ENCODE data around the gene GZMM. TPM values are rescaled to one million over a fixed set of nuclear protein-coding genes. Genes with fewer than 3 reads are reported as not detected.

GZMM gene
- total and polyA plus RNA-seq, 4 donors = 0.74 to 3.0 (median 2.5) TPM

DNA sequence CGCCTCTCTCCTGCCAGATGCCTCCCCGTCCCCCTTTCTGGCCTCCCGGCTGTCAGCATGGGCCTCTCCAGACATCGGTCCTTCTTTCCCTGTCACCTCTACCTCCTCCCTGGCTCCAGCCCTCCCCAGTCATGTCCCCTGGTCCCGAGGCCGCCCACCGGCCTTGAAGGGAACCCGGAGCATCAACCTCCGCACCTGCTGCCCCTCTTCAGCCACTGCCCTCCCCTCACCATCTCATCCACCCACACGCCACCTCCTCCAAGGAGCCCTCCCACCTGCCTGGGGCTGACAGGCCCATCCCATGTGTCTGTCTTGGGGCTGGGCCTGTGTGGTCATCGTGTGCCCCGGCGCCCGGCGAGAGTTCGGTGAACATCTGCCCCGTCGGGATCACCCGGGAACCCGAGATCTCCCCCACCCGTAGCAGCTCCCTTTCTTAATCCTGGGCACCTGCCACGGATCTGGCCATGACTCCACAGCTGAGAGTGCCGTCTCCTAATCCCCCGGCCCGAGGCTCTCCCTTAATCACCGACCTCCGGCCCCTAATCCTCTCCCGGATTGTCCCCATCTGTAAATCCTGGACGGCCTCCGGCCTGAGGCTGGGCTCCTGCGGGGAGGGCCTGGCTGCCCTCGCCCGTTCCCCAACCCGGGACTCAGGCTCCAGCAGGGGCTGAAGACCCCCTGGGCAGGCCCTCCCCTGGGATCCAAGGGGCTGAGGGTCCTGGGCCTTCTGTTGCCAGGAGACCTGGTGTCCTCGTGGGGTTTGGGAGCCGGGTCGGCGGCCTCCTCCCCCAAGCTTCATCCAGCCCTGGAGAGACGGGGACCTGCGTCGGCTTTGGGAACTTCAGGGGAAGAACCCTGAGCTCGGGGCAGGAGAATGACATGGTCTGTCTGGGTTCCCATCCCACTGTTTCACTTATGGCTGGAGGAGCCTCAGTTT is 51.7 kb downstream of the GZMM start:
- TF ChIP-seq, protein P1, sequence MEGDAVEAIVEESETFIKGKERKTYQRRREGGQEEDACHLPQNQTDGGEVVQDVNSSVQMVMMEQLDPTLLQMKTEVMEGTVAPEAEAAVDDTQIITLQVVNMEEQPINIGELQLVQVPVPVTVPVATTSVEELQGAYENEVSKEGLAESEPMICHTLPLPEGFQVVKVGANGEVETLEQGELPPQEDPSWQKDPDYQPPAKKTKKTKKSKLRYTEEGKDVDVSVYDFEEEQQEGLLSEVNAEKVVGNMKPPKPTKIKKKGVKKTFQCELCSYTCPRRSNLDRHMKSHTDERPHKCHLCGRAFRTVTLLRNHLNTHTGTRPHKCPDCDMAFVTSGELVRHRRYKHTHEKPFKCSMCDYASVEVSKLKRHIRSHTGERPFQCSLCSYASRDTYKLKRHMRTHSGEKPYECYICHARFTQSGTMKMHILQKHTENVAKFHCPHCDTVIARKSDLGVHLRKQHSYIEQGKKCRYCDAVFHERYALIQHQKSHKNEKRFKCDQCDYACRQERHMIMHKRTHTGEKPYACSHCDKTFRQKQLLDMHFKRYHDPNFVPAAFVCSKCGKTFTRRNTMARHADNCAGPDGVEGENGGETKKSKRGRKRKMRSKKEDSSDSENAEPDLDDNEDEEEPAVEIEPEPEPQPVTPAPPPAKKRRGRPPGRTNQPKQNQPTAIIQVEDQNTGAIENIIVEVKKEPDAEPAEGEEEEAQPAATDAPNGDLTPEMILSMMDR (IDR thresholded peaks at IDR 0.05; ENCODE audit: control extremely low read depth, extremely low read depth) = no peak
- no peak for ATAC-seq (ENCODE audit: insufficient read depth, low FRiP score)
- peaks cover 0 to 5% (median 0%) of the 10 kb centered on the region in 4 donors for H3K9me3 ChIP-seq (ENCODE audit: control insufficient read depth in 4 of 4, insufficient read depth in 3 of 4, low read length in 3 of 4)
- no peaks in the 10 kb centered on the region for H3K36me3 ChIP-seq (ENCODE audit: control insufficient read depth in 4 of 4, insufficient read depth in 4 of 4, low read length in 4 of 4)
- peaks cover 0 to 5% (median 0%) of the 10 kb centered on the region in 5 donors for H3K4me1 ChIP-seq (ENCODE audit: control insufficient read depth in 5 of 5, insufficient read depth in 5 of 5, low read length in 5 of 5)
- no peak overlapping the region for H3K9ac ChIP-seq (ENCODE audit: insufficient read depth in 1 of 2, low read length in 2 of 2)
- WGBS, 2 donors = 76 to 82% methylated on average over 41 to 42 of the region's 42 CpGs
- H3K4me3 ChIP-seq = no peak overlapping the region
- DNase-seq = no peak
- peaks cover 0 to 23% (median 17%) of the 10 kb centered on the region in 3 donors for H3K27me3 ChIP-seq (ENCODE audit: control insufficient read depth in 3 of 3, insufficient read depth in 3 of 3, low read length in 2 of 3)
- H3K27ac ChIP-seq (ENCODE audit: low read depth in 1 of 2, low read length in 1 of 2) = no peak overlapping the region

DNA sequence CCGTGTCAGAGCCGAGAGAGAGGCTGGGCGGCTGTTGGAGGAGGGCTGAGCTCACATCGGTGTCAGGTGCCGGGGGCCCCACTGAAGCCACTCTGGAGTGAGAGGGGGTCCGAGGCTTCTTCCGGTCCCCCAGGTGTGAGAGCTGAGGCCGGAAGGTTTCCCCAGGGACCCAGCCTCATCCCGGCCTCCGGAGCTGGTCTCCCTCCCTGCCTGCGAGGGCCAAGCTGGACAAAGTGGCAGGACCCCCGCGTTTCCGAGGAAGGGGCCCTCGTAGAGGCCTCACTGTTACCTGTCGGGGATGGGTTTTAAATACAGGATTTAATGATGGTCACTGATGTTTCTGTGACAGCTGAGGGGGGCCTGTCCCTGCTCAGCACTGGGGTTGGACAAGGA is 52.4 kb downstream of the GZMM start:
- Histone ChIP-seq H3K36me3 (ENCODE audit: control insufficient read depth in 4 of 4, insufficient read depth in 4 of 4, low read length in 4 of 4) (no peaks in the 10 kb centered on the region), H3K4me1 (ENCODE audit: control insufficient read depth in 5 of 5, insufficient read depth in 5 of 5, low read length in 5 of 5) (peaks cover 0 to 1% (median 0%) of the 10 kb centered on the region in 5 donors), H3K9ac (ENCODE audit: insufficient read depth in 1 of 2, low read length in 2 of 2) (no peak overlapping the region), H3K27me3 (ENCODE audit: control insufficient read depth in 3 of 3, insufficient read depth in 3 of 3, low read length in 2 of 3) (peaks cover 0 to 16% (median 13%) of the 10 kb centered on the region in 3 donors), H3K4me3 (no peak overlapping the region), H3K9me3 (ENCODE audit: control insufficient read depth in 4 of 4, insufficient read depth in 3 of 4, low read length in 3 of 4) (peaks cover 0 to 1% (median 0%) of the 10 kb centered on the region in 4 donors), H3K27ac (ENCODE audit: low read depth in 1 of 2, low read length in 1 of 2) (no peak overlapping the region)
- 87 to 90% methylated on average over 16 of the region's 16 CpGs for WGBS, 2 donors
- TF ChIP-seq, protein P1 (IDR thresholded peaks at IDR 0.05; ENCODE audit: control extremely low read depth, extremely low read depth) = no peak
- DNase-seq = no peak
- no peak for ATAC-seq (ENCODE audit: insufficient read depth, low FRiP score)

DNA sequence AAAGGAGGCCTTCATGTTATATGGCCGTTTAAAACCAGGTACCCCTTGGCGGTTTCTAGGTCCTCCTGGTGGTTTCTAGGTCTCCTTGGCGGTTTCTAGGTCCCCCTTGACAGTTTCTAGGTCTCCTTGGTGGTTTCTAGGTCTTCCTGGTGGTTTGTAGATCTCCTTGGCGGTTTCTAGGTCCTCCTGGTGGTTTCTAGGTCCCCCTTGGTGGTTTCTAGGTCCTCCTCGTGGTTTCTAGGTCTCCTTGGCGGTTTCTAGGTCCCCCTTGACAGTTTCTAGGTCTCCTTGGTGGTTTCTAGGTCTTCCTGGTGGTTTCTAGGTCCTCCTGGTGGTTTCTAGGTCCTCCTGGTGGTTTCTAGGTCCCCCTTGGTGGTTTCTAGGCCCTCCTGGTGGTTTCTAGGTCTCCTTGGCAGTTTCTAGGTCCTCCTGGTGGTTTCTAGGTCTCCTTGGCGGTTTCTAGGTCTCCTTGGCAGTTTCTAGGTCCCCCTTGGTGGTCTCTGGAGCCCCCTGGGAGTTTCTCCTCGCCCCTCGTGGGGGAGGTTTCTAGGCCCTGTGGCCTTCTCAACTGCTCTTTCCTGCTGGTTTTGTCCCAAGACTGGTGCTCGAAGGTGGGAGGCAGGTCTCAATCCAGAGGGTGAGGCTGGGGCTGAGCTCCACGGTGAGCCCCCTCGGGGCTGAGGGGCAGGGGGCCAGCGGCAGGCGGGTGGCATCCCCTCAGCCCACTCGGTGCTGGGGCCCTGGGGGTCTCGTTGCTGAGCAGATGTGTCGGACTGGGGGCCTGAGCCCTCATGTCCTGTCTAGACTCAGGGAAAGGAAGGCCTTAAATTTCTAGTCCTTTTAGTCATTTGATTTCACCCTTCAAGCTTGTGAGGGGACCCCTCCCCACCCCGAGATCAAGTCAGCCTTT is 53.8 kb downstream of the GZMM start:
- Histone ChIP-seq H3K9me3 (ENCODE audit: control insufficient read depth in 4 of 4, insufficient read depth in 3 of 4, low read length in 3 of 4) (no peaks in the 10 kb centered on the region), H3K9ac (ENCODE audit: insufficient read depth in 1 of 2, low read length in 2 of 2) (no peak overlapping the region), H3K4me3 (no peak overlapping the region), H3K27ac (ENCODE audit: low read depth in 1 of 2, low read length in 1 of 2) (no peak overlapping the region), H3K36me3 (ENCODE audit: control insufficient read depth in 4 of 4, insufficient read depth in 4 of 4, low read length in 4 of 4) (no peaks in the 10 kb centered on the region), H3K4me1 (ENCODE audit: control insufficient read depth in 5 of 5, insufficient read depth in 5 of 5, low read length in 5 of 5) (no peaks in the 10 kb centered on the region), H3K27me3 (ENCODE audit: control insufficient read depth in 3 of 3, insufficient read depth in 3 of 3, low read length in 2 of 3) (peaks cover 0 to 9% (median 4%) of the 10 kb centered on the region in 3 donors)
- TF ChIP-seq, protein P1 (IDR thresholded peaks at IDR 0.05; ENCODE audit: control extremely low read depth, extremely low read depth) = no peak
- 78 to 80% methylated on average over 18 of the region's 18 CpGs for WGBS, 2 donors
- DNase-seq (no peak), ATAC-seq (ENCODE audit: insufficient read depth, low FRiP score) (no peak)

Other genes with a start within 250 kb of the GZMM start
- 10 to 100 TPM; 19.4 to 34.0 TPM for gene MIER2, start 199.3 kb upstream of the GZMM start, total RNA-seq
- gene MIER2, start 199.3 kb upstream of the GZMM start, polyA plus RNA-seq = 10 to 100 TPM; 22.5 to 34.9 TPM
- 1 to 10 TPM in 1 of 2 donors, under 1 TPM in 1; 0.88 to 1.4 TPM for gene C2CD4C, start 134.9 kb upstream of the GZMM start, total RNA-seq
- 1 to 10 TPM; 1.2 TPM for gene C2CD4C, start 134.9 kb upstream of the GZMM start, polyA plus RNA-seq
- 10 to 100 TPM; 13.2 to 15.9 TPM for gene SHC2, start 83.0 kb upstream of the GZMM start, total RNA-seq
- 10 to 100 TPM; 11.2 to 23.1 TPM for gene SHC2, start 83.0 kb upstream of the GZMM start, polyA plus RNA-seq
- gene MADCAM1, start 47.6 kb upstream of the GZMM start, total RNA-seq = 1 to 10 TPM in 1 of 2 donors, under 1 TPM in 1; 0.80 to 4.4 TPM
- gene MADCAM1, start 47.6 kb upstream of the GZMM start, polyA plus RNA-seq = under 1 TPM; 0.24 to 0.41 TPM
- 10 to 100 TPM; 12.2 to 31.7 TPM for gene TPGS1, start 36.6 kb upstream of the GZMM start, total RNA-seq
- gene TPGS1, start 36.6 kb upstream of the GZMM start, polyA plus RNA-seq = 10 to 100 TPM; 19.4 to 32.7 TPM
- gene CDC34, start 12.3 kb upstream of the GZMM start, total RNA-seq = 10 to 100 TPM; 42.9 to 67.9 TPM
- gene CDC34, start 12.3 kb upstream of the GZMM start, polyA plus RNA-seq = 10 to 100 TPM; 52.3 to 89.1 TPM
- 100 to 1,000 TPM; 239 to 416 TPM for gene BSG, start 28.5 kb downstream of the GZMM start, total RNA-seq
- 100 to 1,000 TPM; 333 to 376 TPM for gene BSG, start 28.5 kb downstream of the GZMM start, polyA plus RNA-seq
- under 1 TPM; 0.21 to 0.37 TPM for gene HCN2, start 45.8 kb downstream of the GZMM start, total RNA-seq
- under 1 TPM; 0.04 to 0.11 TPM for gene HCN2, start 45.8 kb downstream of the GZMM start, polyA plus RNA-seq
- 10 to 100 TPM; 16.1 to 43.3 TPM for gene POLRMT, start 89.5 kb downstream of the GZMM start, total RNA-seq
- 10 to 100 TPM; 33.5 to 76.7 TPM for gene POLRMT, start 89.5 kb downstream of the GZMM start, polyA plus RNA-seq
- gene FGF22, start 95.8 kb downstream of the GZMM start, total RNA-seq = under 1 TPM; 0.23 to 0.46 TPM
- gene FGF22, start 95.8 kb downstream of the GZMM start, polyA plus RNA-seq = under 1 TPM; 0.10 to 0.85 TPM
- 10 to 100 TPM; 18.1 to 46.2 TPM for gene RNF126, start 119.2 kb downstream of the GZMM start, total RNA-seq
- gene RNF126, start 119.2 kb downstream of the GZMM start, polyA plus RNA-seq = 10 to 100 TPM; 32.2 to 41.9 TPM
- gene FSTL3, start 132.3 kb downstream of the GZMM start, total RNA-seq = 100 to 1,000 TPM in 1 of 2 donors, 10 to 100 TPM in 1; 15.1 to 120 TPM
- gene FSTL3, start 132.3 kb downstream of the GZMM start, polyA plus RNA-seq = 100 to 1,000 TPM; 109 to 172 TPM
- gene PRSS57, start 151.4 kb downstream of the GZMM start, total RNA-seq = 1 to 10 TPM in 1 of 2 donors, not detected in 1; 2.0 TPM
- gene PRSS57, start 151.4 kb downstream of the GZMM start, polyA plus RNA-seq = under 1 TPM; 0.10 to 0.60 TPM
- gene PALM, start 164.9 kb downstream of the GZMM start, total RNA-seq = 10 to 100 TPM; 33.5 to 45.7 TPM
- gene PALM, start 164.9 kb downstream of the GZMM start, polyA plus RNA-seq = 10 to 100 TPM; 16.2 to 22.7 TPM
- gene MISP, start 207.1 kb downstream of the GZMM start, total RNA-seq = 10 to 100 TPM; 14.9 to 23.6 TPM
- gene MISP, start 207.1 kb downstream of the GZMM start, polyA plus RNA-seq = 10 to 100 TPM; 20.5 to 23.7 TPM

Data from lung (tissue), 12 donors.